Measurements from ENCODE around the gene HFE.
A peak's percentile ranks its signal among the peaks of the same experiment; 100 is the strongest.

HFE gene

GRCh38 chr6:26103141-26103769 is 16.0 kb downstream of the HFE start:
- Histone ChIP-seq H3K9ac (ENCODE audit: low read length) (peak overlapping the region; percentile 49), H2AFZ (ENCODE audit: low read depth, low read length) (no peak overlapping the region), H3K4me3 (ENCODE audit: low read length) (peak overlapping the region; percentile 45)

DNA sequence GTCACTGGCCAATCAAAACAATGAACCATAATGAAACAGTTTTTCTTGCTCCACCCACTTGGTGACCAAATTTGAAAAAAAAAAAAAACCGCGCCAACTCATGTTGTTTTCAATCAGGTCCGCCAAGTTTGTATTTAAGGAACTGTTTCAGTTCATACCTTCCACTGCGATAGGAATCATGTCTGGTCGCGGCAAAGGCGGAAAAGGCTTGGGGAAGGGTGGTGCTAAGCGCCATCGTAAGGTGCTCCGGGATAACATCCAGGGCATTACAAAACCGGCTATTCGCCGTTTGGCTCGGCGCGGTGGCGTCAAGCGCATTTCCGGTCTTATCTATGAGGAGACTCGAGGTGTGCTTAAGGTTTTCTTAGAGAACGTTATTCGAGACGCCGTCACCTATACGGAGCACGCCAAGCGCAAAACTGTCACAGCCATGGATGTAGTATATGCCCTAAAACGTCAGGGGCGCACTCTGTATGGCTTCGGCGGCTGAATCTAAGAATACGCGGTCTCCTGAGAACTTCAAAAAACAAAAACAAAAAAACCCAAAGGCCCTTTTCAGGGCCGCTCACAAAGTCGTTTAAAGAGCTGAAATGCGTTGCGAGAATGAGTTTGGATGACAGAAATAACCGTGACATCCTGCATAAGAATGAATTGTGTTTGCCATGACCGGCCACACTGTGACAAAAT is 16.7 kb downstream of the HFE start:
- Histone ChIP-seq H3K4me3 (ENCODE audit: low read length) (peak overlapping the region; percentile 75), H2AFZ (ENCODE audit: low read depth, low read length) (no peak overlapping the region; the same call in 1 of the 2 replicates)

More at GRCh38 chr6:26103141-26103769, 16.0 kb downstream of the HFE start:
- H3K36me3 ChIP-seq (replicated peaks; ENCODE audit: low read depth, low read length) = peaks cover 4% of the 10 kb centered on the region
- H3K27me3 ChIP-seq (ENCODE audit: low read depth, low read length) = no peaks in the 10 kb centered on the region
- peaks cover 10% of the 10 kb centered on the region for H3K4me1 ChIP-seq (ENCODE audit: low read length)
- H3K9me3 ChIP-seq (ENCODE audit: insufficient read depth, low read length) = peaks cover 6% of the 10 kb centered on the region; the same call in 1 of the 2 replicates
- peak overlapping the region; percentile 88 for H3K4me2 ChIP-seq (ENCODE audit: low read length)
- no peak for TF ChIP-seq CTCF (IDR thresholded peaks at IDR 0.05; ENCODE audit: low read depth, low read length)
- no peak for TF ChIP-seq EZH2phosphoT487 (IDR thresholded peaks at IDR 0.05; ENCODE audit: low read depth)
- no peaks in the 10 kb centered on the region for H4K20me1 ChIP-seq (ENCODE audit: insufficient read depth, low read length)
- no peaks in the 10 kb centered on the region for H3K79me2 ChIP-seq (ENCODE audit: low read length)
- peak overlapping the region; percentile 97 for H3K27ac ChIP-seq (ENCODE audit: low read length)

DNA sequence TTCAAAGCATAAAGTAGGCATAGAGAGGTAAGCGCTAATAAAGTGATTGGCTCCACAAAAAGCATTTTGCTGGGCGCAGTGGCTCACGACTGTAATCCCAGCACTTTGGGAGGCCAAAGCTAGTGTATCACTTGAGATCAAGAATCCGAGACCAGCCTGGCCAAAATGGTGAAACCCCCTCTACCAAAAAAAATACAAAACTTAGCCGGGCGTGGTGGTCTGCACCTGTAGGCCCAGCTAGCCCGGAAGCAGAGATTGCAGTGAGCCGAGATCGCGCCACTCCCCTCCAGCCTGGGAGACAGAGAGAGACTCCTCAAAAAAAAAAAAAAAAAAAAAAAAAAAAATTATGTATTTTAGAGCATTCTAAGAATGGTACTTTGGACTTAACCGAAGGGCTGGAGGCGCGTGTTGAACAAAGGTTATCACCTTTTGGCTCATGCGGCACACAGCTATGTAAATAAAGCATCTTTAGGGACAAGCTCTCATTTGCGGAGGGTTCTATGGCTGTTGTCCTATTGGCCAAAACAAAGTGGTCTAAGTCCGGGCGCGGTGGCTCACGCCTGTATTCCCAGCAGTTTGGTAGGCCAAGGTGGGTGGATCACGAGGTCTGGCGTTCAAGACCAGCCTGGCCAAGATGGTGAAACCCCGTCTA is 17.4 kb downstream of the HFE start:
- Histone ChIP-seq H3K27me3 (ENCODE audit: low read depth, low read length) (no peaks in the 10 kb centered on the region), H2AFZ (ENCODE audit: low read depth, low read length) (no peak overlapping the region; the same call in 1 of the 2 replicates), H3K79me2 (ENCODE audit: low read length) (no peaks in the 10 kb centered on the region), H4K20me1 (ENCODE audit: insufficient read depth, low read length) (no peaks in the 10 kb centered on the region), H3K4me2 (ENCODE audit: low read length) (peak overlapping the region; percentile 88), H3K36me3 (replicated peaks; ENCODE audit: low read depth, low read length) (peaks cover 4% of the 10 kb centered on the region), H3K4me1 (ENCODE audit: low read length) (peaks cover 10% of the 10 kb centered on the region), H3K9ac (ENCODE audit: low read length) (peak overlapping the region; percentile 85), H3K4me3 (ENCODE audit: low read length) (peak overlapping the region; percentile 75), H3K9me3 (ENCODE audit: insufficient read depth, low read length) (peaks cover 6% of the 10 kb centered on the region; the same call in 1 of the 2 replicates), H3K27ac (ENCODE audit: low read length) (peak overlapping the region; percentile 97)
- TF ChIP-seq CTCF (IDR thresholded peaks at IDR 0.05; ENCODE audit: low read depth, low read length) (no peak), EZH2phosphoT487 (IDR thresholded peaks at IDR 0.05; ENCODE audit: low read depth) (no peak)

More for the DNA sequence above, 16.7 kb downstream of the HFE start:
- TF ChIP-seq CTCF (IDR thresholded peaks at IDR 0.05; ENCODE audit: low read depth, low read length) = peak; percentile 31
- no peak for TF ChIP-seq EZH2phosphoT487 (IDR thresholded peaks at IDR 0.05; ENCODE audit: low read depth)
- no peaks in the 10 kb centered on the region for H4K20me1 ChIP-seq (ENCODE audit: insufficient read depth, low read length)
- peak overlapping the region; percentile 85 for H3K9ac ChIP-seq (ENCODE audit: low read length)
- H3K27ac ChIP-seq (ENCODE audit: low read length) = peak overlapping the region; percentile 97
- no peaks in the 10 kb centered on the region for H3K27me3 ChIP-seq (ENCODE audit: low read depth, low read length)
- H3K4me1 ChIP-seq (ENCODE audit: low read length) = peaks cover 10% of the 10 kb centered on the region
- H3K36me3 ChIP-seq (replicated peaks; ENCODE audit: low read depth, low read length) = peaks cover 4% of the 10 kb centered on the region
- peak overlapping the region; percentile 88 for H3K4me2 ChIP-seq (ENCODE audit: low read length)
- H3K79me2 ChIP-seq (ENCODE audit: low read length) = no peaks in the 10 kb centered on the region
- H3K9me3 ChIP-seq (ENCODE audit: insufficient read depth, low read length) = peaks cover 6% of the 10 kb centered on the region; the same call in 1 of the 2 replicates
